Activated CD8-positive, alpha-beta memory T cell treated with anti-CD3 and anti-CD28 coated beads, Interleukin-2, amount 50 U/mL, for 24 hours (primary cell): ENCODE results near the gene STUM.

Experiments
- DNase-seq: peaks from one replicate; pipeline ENCODE4 v3.0.0-alpha.2; 2020; ENCODE audit errors: extremely low read depth

The STUM gene

DNA sequence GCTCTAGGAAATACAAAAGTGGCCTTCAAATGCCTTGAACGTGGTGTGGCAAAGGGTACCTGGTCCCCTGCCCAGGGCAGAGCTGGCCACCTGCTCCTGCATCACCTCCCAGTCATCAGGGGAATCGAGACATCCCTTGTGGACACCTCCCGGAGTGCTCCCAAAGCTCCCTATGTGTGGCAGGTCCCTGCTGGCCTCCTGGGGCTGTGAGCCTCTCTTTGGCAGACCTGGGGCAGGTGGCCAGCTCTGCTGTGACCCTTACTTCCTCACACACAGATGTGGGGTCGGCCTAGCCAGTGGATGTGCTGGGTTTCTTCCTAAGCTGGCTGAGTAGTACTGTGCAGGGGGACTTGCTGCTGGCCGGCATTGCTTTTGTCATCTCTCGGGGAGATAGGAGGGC is 104.0 kb downstream of the STUM start:
- DNase-seq, result no peak

- DNase-seq, result no peak
Observed at GRCh38 chr1:226653311-226653921, 104.9 kb downstream of the STUM start.

DNA sequence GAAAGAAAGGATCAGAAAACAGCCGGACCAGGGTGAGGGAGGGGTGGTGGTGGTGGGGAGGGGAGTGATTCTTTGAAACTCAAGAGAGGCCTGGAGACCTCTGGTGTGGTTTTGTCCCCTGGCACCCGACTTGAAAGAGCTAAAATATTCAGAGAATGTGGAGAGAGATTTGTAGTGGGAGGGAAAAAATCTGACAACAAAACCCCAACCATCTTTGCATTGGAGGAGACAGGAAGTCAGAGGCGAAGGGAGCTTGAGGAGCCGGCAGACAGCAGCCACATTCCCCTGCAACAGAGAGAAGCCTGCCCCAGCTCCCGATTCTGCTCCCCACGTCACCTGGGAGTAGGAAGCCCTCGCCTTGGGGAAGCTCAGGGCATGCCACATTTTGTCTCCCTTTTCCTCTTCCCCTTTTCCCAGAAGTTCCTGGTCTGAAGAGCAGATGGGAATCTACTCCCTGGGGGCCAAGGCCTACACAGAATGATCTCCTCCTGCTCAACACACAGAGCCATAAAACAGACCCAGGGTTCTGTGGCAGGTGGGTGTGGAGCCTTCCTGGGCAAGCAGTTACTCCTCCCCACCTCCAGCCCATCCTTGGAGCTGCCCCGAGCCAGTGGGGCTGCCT is 105.6 kb downstream of the STUM start:
- DNase-seq, result no peak

DNA sequence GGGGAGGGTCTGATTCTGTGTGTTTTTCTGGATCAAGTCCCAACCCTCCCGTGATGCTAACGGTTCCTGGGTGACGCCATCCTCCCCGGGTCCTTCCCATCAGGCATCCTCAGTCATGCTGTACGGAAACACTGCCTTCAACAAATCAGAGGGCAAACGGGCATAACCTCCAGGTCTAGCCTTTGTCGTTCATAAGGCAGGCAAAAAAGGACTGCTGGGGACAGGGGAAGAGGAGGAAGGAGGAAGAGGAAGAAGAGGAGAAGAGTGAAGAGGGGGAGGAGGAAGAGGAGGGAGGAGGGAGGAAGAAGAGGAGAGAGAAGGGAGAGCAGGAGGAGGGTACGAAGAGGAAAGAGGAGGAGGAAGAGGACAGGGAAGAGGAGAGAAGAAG is 106.1 kb downstream of the STUM start:
- DNase-seq, result no peak

DNA sequence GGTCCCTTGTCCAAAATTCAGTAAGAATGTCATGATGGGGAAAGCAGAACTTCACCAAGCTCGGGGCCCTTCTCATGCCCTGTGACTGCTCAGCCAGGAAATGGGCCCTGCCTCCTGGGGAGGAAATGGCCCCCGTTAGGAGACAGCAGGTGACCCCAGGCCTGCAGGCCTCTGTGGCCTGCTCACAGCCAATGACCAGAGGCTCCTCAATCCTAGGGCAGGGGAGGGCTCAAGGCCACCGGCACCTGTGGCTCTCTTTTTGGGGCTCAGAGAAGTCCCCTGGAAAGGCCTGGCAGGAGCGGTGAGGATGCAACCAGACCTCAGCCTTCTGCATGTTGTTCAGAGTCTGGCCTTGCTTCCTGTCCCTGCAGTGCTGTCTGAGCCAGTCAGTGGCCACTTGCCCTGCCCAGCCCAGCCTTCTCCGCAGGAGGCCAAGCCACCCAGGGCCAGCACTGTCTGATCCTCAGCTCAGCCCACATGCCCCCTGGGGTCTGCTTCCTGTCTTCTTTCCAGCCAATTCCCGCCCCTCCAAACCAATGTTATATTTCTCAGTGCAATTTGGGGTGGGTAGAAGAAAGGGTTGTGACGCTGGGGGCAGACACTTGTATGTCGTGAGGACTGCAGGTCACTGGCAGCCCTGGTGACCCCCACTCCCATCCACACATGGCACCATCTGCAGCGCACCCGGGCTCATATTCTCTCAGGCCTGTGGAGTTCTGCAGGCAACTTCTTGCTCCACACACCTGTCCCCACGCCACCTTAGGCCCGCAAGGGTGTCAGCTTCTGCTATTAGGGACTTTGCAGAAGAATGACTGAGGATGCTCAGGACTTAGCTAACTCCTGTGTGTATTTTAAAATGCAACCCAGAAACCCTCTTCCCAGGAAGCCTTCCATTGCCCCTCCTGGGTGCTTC is 106.9 kb downstream of the STUM start:
- no peak for DNase-seq

DNA sequence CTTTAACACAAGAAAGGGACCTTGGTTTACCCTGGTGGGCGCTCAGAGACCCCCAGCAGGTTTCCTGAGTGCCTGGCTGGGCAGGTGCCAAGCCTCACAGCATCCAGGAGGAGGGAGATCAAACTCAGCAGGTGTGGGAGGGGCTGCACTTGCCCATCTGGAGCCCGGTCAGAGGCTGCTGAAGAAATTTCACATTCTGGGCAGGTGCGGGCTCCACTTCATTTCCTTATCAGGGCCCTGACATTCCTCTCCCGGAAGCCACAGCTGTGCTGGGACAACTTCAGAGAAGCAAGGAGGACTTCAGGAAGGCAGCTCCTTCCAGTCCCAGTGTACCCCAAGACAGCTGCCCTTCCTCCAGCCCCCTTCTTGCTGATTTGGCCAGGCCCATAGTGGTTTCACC is 107.6 kb downstream of the STUM start:
- no peak for DNase-seq

GRCh38 chr1:226656601-226657277 is 108.2 kb downstream of the STUM start:
- no peak for DNase-seq

DNA sequence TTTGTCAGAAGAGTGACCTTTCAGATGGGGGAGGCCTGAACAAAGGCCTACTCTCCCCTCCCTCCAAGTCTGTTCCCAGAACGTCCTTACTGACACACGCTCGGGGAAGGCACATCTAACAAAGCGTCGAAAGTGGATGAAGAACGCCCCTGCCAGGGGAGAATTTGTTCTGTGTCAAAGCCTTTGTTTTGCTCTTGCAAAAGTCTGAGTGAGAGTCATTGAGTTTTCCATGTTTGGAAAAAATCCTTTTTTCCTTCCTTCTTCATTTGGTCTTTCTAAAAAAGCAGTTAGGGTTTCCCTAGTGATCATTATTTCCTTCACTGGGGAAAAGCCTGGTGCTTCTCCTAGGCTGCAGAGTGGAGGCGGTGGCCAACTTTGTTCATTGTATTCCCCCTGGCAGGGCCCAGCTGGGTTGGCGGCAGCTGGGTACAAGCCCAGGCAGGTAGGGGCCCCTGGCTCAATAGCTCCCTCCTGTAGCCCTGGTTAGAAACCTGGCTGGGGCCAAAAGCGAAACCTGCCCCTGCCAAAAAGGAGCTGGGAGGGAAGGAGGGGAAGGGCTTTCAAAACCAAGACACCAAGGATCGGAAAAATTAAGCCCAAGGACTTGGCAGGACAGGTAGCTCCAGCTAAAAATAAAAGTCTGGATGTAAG is 109.5 kb downstream of the STUM start:
- no peak for DNase-seq

DNA sequence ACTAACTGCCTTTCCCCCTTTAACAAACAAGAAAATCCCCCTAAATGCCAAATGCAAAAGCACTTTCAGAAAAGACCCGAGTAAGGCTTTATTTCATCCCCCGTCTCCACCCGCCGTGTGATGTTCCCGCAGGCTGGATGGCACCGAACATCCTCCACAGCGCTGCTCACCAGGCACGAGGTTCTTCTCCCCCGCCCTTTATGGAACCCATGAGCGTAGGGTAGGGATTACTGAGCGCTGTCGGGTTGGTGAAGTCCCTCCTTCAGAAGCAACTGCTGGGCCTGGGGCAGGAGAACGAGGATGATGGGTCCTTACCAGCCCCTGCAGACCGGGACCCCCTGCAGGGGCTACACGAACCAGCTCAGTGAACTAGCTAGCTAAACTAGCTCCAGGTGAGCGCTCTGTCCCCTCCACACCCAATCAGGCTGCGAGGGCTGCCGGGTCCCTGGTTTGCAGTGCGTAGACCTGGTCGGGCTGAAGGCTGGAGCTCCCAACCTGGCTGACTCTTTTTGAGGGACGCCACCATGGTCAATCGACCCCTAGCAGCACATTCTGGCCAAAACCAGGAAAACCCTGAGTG is 110.1 kb downstream of the STUM start:
- DNase-seq, result no peak
